ENCODE measurements around the gene INPP4B. TPM values are rescaled to one million over a fixed set of nuclear protein-coding genes. Genes with fewer than 3 reads are reported as not detected.
A peak's percentile ranks its signal among the peaks of the same experiment; 100 is the strongest.

INPP4B gene
- total RNA-seq, 1 experiment from 2014 or later, result 41.0 TPM

DNA sequence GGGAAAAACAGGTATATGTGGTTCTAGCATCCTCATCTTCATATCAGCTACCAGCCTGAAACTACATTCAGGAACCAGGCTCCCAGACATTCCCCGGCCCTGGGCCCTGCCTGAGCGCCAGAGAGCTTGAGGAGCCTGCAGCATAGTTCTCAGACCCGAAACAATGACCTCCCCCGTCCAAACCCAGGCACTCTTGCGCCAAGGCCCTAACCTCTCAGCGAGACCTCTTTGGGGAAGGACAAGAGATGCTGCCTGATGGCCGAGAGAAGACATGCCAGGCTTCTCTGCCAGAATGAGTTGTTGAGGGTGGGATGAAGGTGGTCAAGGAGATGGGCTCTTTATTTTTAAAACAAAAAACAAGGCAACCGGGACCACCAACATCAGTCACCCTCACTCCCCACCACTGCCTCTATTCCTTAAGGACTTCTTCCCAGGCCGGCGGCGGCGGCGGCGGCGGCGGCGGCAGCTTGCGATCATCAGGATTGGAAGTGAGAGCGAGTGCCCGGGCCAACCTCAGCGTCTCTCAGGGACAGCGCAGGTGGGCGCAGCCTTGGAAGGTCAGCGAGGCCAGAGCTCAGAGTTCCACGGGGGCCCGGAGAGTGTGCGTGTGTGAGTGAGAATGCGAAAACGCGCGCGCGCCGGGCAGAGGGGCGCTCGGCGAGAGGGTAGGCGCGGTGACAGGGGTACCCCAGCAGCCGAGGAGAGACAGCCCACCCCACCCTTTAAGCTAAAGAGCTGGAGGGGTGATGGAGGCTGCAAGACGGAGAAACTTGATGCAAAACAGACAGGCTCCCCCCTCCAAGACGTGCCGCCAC is 601 bp downstream of the INPP4B start:
- Histone ChIP-seq H3K4me1 (ENCODE audit: insufficient read depth, low read length) (peaks cover 36% of the 10 kb centered on the region), H3K36me3 (ENCODE audit: low read depth, low read length) (no peaks in the 10 kb centered on the region), H3K79me2 (ENCODE audit: low read length) (peaks cover 44% of the 10 kb centered on the region), H3K9me3 (ENCODE audit: low read length) (no peaks in the 10 kb centered on the region), H3K9me2 (replicated peaks; ENCODE audit: low read length) (no peaks in the 10 kb centered on the region), H3K9ac (ENCODE audit: low read length) (peak overlapping the region; percentile 72), H2AFZ (ENCODE audit: low read length) (peak overlapping the region; percentile 97), H3K27ac (ENCODE audit: low read length) (peak overlapping the region; percentile 17), H3K27me3 (ENCODE audit: low read length) (no peaks in the 10 kb centered on the region), H3K4me3 (ENCODE audit: low read length) (peak overlapping the region; percentile 92), H3F3A (ENCODE audit: low read length, unreplicated experiment) (no peaks in the 10 kb centered on the region), H3K4me2 (ENCODE audit: low read length) (peak overlapping the region; percentile 97), H4K20me1 (ENCODE audit: low read length) (no peaks in the 10 kb centered on the region)
- DNase-seq, result peak; percentile 27
- BruUV-seq (replicated peaks), result TSS peak; percentile 39
- ChIA-PET CTCF (no interaction called here), POLR2A (ENCODE audit: unreplicated experiment) (interaction anchor here (0.5 kb wide), 1 partner anchor 9 kb away, joined by 3 read pairs; no protein-coding TSS in a partner anchor)
- intact Hi-C loops (cut with micrococcal nuclease), result loop anchor here (2.0 to 10.0 kb wide), 7 partner anchors 231 to 1538 kb away; no protein-coding TSS in a partner anchor
- no peak for TF ChIP-seq EZH2 (IDR thresholded peaks at IDR 0.05; ENCODE audit: low read length, unreplicated experiment)
- no peak for TF ChIP-seq EZH2phosphoT487 (IDR thresholded peaks at IDR 0.05; ENCODE audit: borderline replicate concordance, low read length)
- TF ChIP-seq, protein P1, sequence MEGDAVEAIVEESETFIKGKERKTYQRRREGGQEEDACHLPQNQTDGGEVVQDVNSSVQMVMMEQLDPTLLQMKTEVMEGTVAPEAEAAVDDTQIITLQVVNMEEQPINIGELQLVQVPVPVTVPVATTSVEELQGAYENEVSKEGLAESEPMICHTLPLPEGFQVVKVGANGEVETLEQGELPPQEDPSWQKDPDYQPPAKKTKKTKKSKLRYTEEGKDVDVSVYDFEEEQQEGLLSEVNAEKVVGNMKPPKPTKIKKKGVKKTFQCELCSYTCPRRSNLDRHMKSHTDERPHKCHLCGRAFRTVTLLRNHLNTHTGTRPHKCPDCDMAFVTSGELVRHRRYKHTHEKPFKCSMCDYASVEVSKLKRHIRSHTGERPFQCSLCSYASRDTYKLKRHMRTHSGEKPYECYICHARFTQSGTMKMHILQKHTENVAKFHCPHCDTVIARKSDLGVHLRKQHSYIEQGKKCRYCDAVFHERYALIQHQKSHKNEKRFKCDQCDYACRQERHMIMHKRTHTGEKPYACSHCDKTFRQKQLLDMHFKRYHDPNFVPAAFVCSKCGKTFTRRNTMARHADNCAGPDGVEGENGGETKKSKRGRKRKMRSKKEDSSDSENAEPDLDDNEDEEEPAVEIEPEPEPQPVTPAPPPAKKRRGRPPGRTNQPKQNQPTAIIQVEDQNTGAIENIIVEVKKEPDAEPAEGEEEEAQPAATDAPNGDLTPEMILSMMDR (conservative IDR thresholded peaks at IDR 0.05; ENCODE audit: low read depth, low read length), result no peak
- peak; percentile 2; the same call in 1 of the 2 replicates for ATAC-seq

DNA sequence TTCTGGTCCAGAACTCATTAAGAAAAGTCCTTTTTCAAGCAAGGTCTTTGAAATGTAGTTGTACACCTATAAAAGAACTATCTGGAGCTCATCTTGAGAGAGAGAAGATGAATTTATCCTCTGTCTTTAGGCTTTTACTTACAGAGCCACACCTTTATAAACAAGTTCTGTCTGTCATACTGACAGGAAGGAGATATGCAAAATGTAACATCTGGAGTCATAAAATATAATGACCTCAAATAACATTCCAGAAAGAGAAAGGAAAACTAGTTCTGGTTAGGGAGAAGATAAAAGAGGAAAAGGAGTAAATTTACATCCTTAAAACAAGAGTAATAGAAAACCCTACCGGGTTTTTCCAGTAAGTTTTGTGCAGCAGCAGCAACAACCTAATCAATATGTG is 1.3 kb downstream of the INPP4B start:
- DNase-seq (peak; percentile 31), ATAC-seq (no peak)
- H3K9me2 ChIP-seq (replicated peaks; ENCODE audit: low read length), result no peaks in the 10 kb centered on the region
- peaks cover 43% of the 10 kb centered on the region for H3K4me1 ChIP-seq (ENCODE audit: insufficient read depth, low read length)
- H3F3A ChIP-seq (ENCODE audit: low read length, unreplicated experiment), result no peaks in the 10 kb centered on the region
- intact Hi-C loops (cut with micrococcal nuclease), result loop anchor here (2.0 to 10.0 kb wide), 5 partner anchors 230 to 1537 kb away; no protein-coding TSS in a partner anchor
- H3K27ac ChIP-seq (ENCODE audit: low read length), result no peak overlapping the region
- H4K20me1 ChIP-seq (ENCODE audit: low read length), result no peaks in the 10 kb centered on the region
- H3K9ac ChIP-seq (ENCODE audit: low read length), result peak overlapping the region; percentile 72; the same call in 1 of the 2 replicates
- POLR2A ChIA-PET (ENCODE audit: unreplicated experiment), result no interaction called here
- peak overlapping the region; percentile 97 for H3K4me2 ChIP-seq (ENCODE audit: low read length)
- H3K27me3 ChIP-seq (ENCODE audit: low read length), result no peaks in the 10 kb centered on the region
- peak overlapping the region; percentile 92 for H3K4me3 ChIP-seq (ENCODE audit: low read length)
- BruUV-seq (replicated peaks), result no TSS peak
- H3K36me3 ChIP-seq (ENCODE audit: low read depth, low read length), result no peaks in the 10 kb centered on the region
- TF ChIP-seq EZH2phosphoT487 (IDR thresholded peaks at IDR 0.05; ENCODE audit: borderline replicate concordance, low read length), result no peak
- TF ChIP-seq EZH2 (IDR thresholded peaks at IDR 0.05; ENCODE audit: low read length, unreplicated experiment), result no peak
- TF ChIP-seq, protein P1 (conservative IDR thresholded peaks at IDR 0.05; ENCODE audit: low read depth, low read length), result no peak
- peaks cover 50% of the 10 kb centered on the region for H3K79me2 ChIP-seq (ENCODE audit: low read length)
- H2AFZ ChIP-seq (ENCODE audit: low read length), result peak overlapping the region; percentile 97; the same call in 1 of the 2 replicates
- no peaks in the 10 kb centered on the region for H3K9me3 ChIP-seq (ENCODE audit: low read length)
- CTCF ChIA-PET, result no interaction called here

Data from PC-3 (cell line).